H9 (cell line): ENCODE data around the gene PHACTR1. TPM values are rescaled to one million over a fixed set of nuclear protein-coding genes. Genes with fewer than 3 reads are reported as not detected.

Experiments
- DNase-seq: peaks from one replicate; pipeline ENCODE4 v3.0.0-alpha.2; 2017
- H2AFZ ChIP-seq: one replicate; pipeline ENCODE4 v1.6.1; 2013; ENCODE audit warnings: mild to moderate bottlenecking, low read length, control low read depth, moderate library complexity
- H2AK5ac ChIP-seq: 2 replicates; pipeline ENCODE4 v1.6.1; 2013; ENCODE audit warnings: low read length, control low read depth, mixed read lengths; ENCODE audit not compliant: insufficient read length
- H2BK120ac ChIP-seq: one replicate; pipeline ENCODE4 v1.6.1; 2013; ENCODE audit warnings: low read depth, mild to moderate bottlenecking, low read length, control low read depth, inconsistent platforms; ENCODE audit not compliant: poor library complexity, severe bottlenecking
- H2BK12ac ChIP-seq: 2 replicates; pipeline ENCODE4 v1.6.1; 2013; ENCODE audit warnings: low read length, control low read depth, mixed read lengths, low read depth; ENCODE audit not compliant: insufficient read length
- H2BK15ac ChIP-seq: 2 replicates; pipeline ENCODE4 v1.6.1; 2013; ENCODE audit warnings: low read depth, low read length, control low read depth
- H2BK20ac ChIP-seq: one replicate; pipeline ENCODE4 v1.6.1; 2013; ENCODE audit warnings: low read depth, mild to moderate bottlenecking, low read length, control low read depth, inconsistent platforms; ENCODE audit not compliant: poor library complexity, severe bottlenecking
- H2BK5ac ChIP-seq: 2 replicates; pipeline ENCODE4 v1.6.1; 2013; ENCODE audit warnings: low read length, control low read depth, mixed read lengths; ENCODE audit not compliant: insufficient read length
- H3K14ac ChIP-seq: 2 replicates; pipeline ENCODE4 v1.6.1; 2013; ENCODE audit warnings: low read length, control low read depth; ENCODE audit not compliant: insufficient read depth
- H3K18ac ChIP-seq: 2 replicates; pipeline ENCODE4 v1.6.1; 2013; ENCODE audit warnings: low read depth, mild to moderate bottlenecking, mixed read lengths, low read length, control low read depth; ENCODE audit not compliant: insufficient read length
- H3K23ac ChIP-seq: 2 replicates; pipeline ENCODE4 v1.6.1; 2013; ENCODE audit warnings: low read length, control low read depth, mixed read lengths, low read depth; ENCODE audit not compliant: insufficient read length
- H3K23me2 ChIP-seq: 2 replicates; pipeline ENCODE4 v1.6.1; 2013; ENCODE audit warnings: low read depth, mild to moderate bottlenecking, mixed read lengths, low read length, control low read depth; ENCODE audit not compliant: insufficient read length, poor library complexity, severe bottlenecking
- H3K27ac ChIP-seq: 2 replicates; pipeline ENCODE4 v1.5.1; 2013; ENCODE audit warnings: low read length, control low read depth, mixed read lengths, low read depth; ENCODE audit not compliant: insufficient read length
- H3K27me3 ChIP-seq: 2 replicates; pipeline ENCODE4 v1.6.1; 2013; ENCODE audit warnings: low read length, control low read depth, inconsistent platforms; ENCODE audit not compliant: insufficient read depth
- H3K4ac ChIP-seq: 2 replicates; pipeline ENCODE4 v1.6.1; 2013; ENCODE audit warnings: low read depth, mild to moderate bottlenecking, control low read depth, inconsistent platforms, low read length, moderate library complexity
- H3K4me1 ChIP-seq: 2 replicates; pipeline ENCODE4 v1.6.1; 2013; ENCODE audit warnings: low read length, control low read depth, inconsistent platforms; ENCODE audit not compliant: insufficient read depth
- H3K4me2 ChIP-seq: 2 replicates; pipeline ENCODE4 v1.6.1; 2013; ENCODE audit warnings: low read length, control low read depth, mixed read lengths; ENCODE audit not compliant: insufficient read length, insufficient read depth
- H3K56ac ChIP-seq: 2 replicates; pipeline ENCODE4 v1.6.1; 2013; ENCODE audit warnings: low read depth, mild to moderate bottlenecking, mixed read lengths, low read length, control low read depth; ENCODE audit not compliant: insufficient read length
- H3K79me1 ChIP-seq: 2 replicates; pipeline ENCODE4 v1.6.1; 2013; ENCODE audit warnings: low read depth, mild to moderate bottlenecking, moderate library complexity, low read length, control low read depth, inconsistent platforms; ENCODE audit not compliant: insufficient read depth, poor library complexity, severe bottlenecking
- H3K79me2 ChIP-seq: 2 replicates; pipeline ENCODE4 v1.6.1; 2013; ENCODE audit warnings: low read length, control low read depth, inconsistent platforms; ENCODE audit not compliant: insufficient read depth
- H3K9ac ChIP-seq: 2 replicates; pipeline ENCODE4 v1.6.1; 2013; ENCODE audit warnings: low read length, control low read depth, mixed read lengths; ENCODE audit not compliant: insufficient read length; ENCODE audit errors: extremely low read depth
- H3K9me3 ChIP-seq: one replicate; pipeline ENCODE4 v1.6.1; 2013; ENCODE audit warnings: low read depth, low read length, inconsistent platforms; ENCODE audit not compliant: control insufficient read depth
- H3T11ph ChIP-seq: one replicate; pipeline ENCODE4 v1.6.1; 2013; ENCODE audit warnings: mild to moderate bottlenecking, low read length, control low read depth, inconsistent platforms
- H4K20me1 ChIP-seq: one replicate; pipeline ENCODE4 v1.6.1; 2013; ENCODE audit not compliant: control insufficient read depth, insufficient read length, insufficient read depth
- H4K5ac ChIP-seq: 2 replicates; pipeline ENCODE4 v1.6.1; 2013; ENCODE audit warnings: low read depth, mild to moderate bottlenecking, mixed read lengths, low read length, control low read depth; ENCODE audit not compliant: insufficient read length
- H4K8ac ChIP-seq: replicated peaks from 2 replicates; pipeline ENCODE4 v1.6.1; 2013; ENCODE audit warnings: low read length, control low read depth, mixed read lengths, low read depth; ENCODE audit not compliant: insufficient read length
- H4K91ac ChIP-seq: 2 replicates; pipeline ENCODE4 v1.6.1; 2013; ENCODE audit warnings: low read depth, mild to moderate bottlenecking, moderate library complexity, mixed read lengths, low read length, control low read depth; ENCODE audit not compliant: insufficient read length
- H3K27ac Mint-ChIP-seq, 3 experiments: 2 replicates in 2 of 3; 3 replicates in 1 of 3; pipeline ENCODE4 v1.8.0; 2020 to 2021; ENCODE audit warnings: mixed read lengths in 3 of 3, mild to moderate bottlenecking in 1 of 3, moderate library complexity in 1 of 3
- H3K27me3 Mint-ChIP-seq: 2 replicates; pipeline ENCODE4 v1.8.0; 2021; ENCODE audit warnings: low read depth, mild to moderate bottlenecking, moderate library complexity, mixed read lengths
- H3K36me3 Mint-ChIP-seq, 3 experiments: 2 replicates in 2 of 3; 3 replicates in 1 of 3; pipeline ENCODE4 v1.8.0; 2020 to 2021; ENCODE audit warnings: low read depth in 3 of 3, mixed read lengths in 3 of 3; ENCODE audit not compliant: insufficient read depth in 1 of 3
- H3K4me1 Mint-ChIP-seq, 2 experiments: 2 replicates each; pipeline ENCODE4 v1.8.0; 2020; ENCODE audit warnings: mixed read lengths in 2 of 2
- H3K4me3 Mint-ChIP-seq, 2 experiments: 2 replicates in 1 of 2; 3 replicates in 1 of 2; pipeline ENCODE4 v1.8.0; 2020 to 2021; ENCODE audit warnings: mild to moderate bottlenecking in 2 of 2, mixed read lengths in 2 of 2, moderate library complexity in 1 of 2
- H3K9me3 Mint-ChIP-seq, 2 experiments: 2 replicates in 1 of 2; 3 replicates in 1 of 2; pipeline ENCODE4 v1.8.0; 2020; ENCODE audit warnings: mild to moderate bottlenecking in 2 of 2, mixed read lengths in 2 of 2, moderate library complexity in 1 of 2
- WGBS: extraction: QIAGEN DNeasy Blood & Tissue Kit; methylation state at CpG from one replicate; pipeline ENCODE4 v1.1.7; 2013; ENCODE audit warnings: missing lambda C conversion rate, low lambda C conversion rate, mixed read lengths; ENCODE audit not compliant: insufficient read length; ENCODE audit errors: extremely low coverage; 5-methylcytosine and 5-hydroxymethylcytosine counted together
- total RNA-seq: library from RNA; stranded (reverse); gene quantifications from 2 replicates; pipeline ENCODE4 v1.2.1, GENCODE V29; 2021
- TF ChIP-seq, protein P1 (sequence below): fragments of 200-600 bp; sonication (generic); conservative IDR thresholded peaks from 3 replicates; pipeline ENCODE4 v1.8.0; 2021; ENCODE audit warnings: antibody characterized with exemption, mild to moderate bottlenecking

PHACTR1 gene
- total RNA-seq, 1 experiment from 2014 or later: 15.9 TPM

DNA sequence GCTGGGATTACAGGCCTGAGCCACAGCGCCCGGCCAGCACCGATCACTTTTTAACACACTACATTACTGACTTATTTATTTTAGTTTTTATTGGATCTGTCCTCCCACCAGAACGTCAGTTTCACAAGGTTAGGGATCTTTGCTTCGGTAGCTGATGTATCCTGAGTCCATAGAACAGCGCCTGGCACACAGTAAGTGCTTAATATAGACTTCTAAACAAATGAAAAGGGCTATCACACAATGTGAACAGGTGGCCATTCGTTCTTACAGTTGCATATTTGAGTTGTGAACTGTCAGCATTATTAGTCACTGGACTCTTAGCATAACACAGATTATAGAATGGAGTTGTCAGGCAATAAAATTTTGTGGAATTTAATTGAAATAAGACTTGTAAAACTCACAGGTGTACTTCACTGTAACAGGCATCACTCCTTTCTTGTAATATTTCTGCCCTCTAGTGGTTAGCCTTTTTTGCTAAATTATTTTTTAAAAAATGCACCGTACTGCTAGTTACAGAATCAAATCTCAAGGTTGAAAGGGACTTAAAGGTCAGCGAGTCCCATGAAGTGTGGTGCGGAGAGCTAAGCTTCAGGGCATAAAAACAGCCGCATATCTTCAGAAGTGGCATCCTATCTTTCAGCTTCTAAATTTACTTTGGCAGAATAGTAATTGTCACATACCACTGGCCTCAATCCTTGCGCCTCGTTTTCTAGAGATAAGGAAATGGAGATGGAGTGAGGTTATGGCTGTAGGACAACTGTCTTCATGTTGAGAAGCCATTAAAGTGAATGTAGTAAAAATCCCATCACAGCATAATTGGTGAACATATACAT is 615.2 kb downstream of the PHACTR1 start:
- H2BK5ac ChIP-seq: no peak overlapping the region
- DNase-seq: no peak
- no peaks in the 10 kb centered on the region for H3K27me3 ChIP-seq
- no peak overlapping the region for H2BK12ac ChIP-seq
- Mint-ChIP-seq H3K4me1 (peaks cover 18 to 20% of the 10 kb centered on the region in 2 experiments), H3K9me3 (no peaks in the 10 kb centered on the region), H3K36me3 (no peaks in the 10 kb centered on the region; a peak in 2 of 7 replicates), H3K4me3 (no peak overlapping the region), H3K27ac (no peak overlapping the region), H3K27me3 (no peaks in the 10 kb centered on the region)
- H4K8ac ChIP-seq: no peak overlapping the region
- no peak overlapping the region for H3K23ac ChIP-seq
- no peak overlapping the region for H3T11ph ChIP-seq
- H2BK120ac ChIP-seq: no peak overlapping the region
- H3K79me2 ChIP-seq: no peaks in the 10 kb centered on the region
- H3K9me3 ChIP-seq: no peaks in the 10 kb centered on the region
- no peak overlapping the region for H3K9ac ChIP-seq
- no peak overlapping the region for H3K4ac ChIP-seq
- H3K14ac ChIP-seq: no peak overlapping the region
- no peak overlapping the region for H3K18ac ChIP-seq
- no peak overlapping the region for H4K5ac ChIP-seq
- H2BK15ac ChIP-seq: no peak overlapping the region
- H3K27ac ChIP-seq: no peak overlapping the region
- H3K4me1 ChIP-seq: peaks cover 3% of the 10 kb centered on the region
- no peak overlapping the region for H3K4me2 ChIP-seq
- H4K91ac ChIP-seq: no peak overlapping the region
- no peak overlapping the region for H2AFZ ChIP-seq
- H3K79me1 ChIP-seq: no peaks in the 10 kb centered on the region
- TF ChIP-seq, protein P1, sequence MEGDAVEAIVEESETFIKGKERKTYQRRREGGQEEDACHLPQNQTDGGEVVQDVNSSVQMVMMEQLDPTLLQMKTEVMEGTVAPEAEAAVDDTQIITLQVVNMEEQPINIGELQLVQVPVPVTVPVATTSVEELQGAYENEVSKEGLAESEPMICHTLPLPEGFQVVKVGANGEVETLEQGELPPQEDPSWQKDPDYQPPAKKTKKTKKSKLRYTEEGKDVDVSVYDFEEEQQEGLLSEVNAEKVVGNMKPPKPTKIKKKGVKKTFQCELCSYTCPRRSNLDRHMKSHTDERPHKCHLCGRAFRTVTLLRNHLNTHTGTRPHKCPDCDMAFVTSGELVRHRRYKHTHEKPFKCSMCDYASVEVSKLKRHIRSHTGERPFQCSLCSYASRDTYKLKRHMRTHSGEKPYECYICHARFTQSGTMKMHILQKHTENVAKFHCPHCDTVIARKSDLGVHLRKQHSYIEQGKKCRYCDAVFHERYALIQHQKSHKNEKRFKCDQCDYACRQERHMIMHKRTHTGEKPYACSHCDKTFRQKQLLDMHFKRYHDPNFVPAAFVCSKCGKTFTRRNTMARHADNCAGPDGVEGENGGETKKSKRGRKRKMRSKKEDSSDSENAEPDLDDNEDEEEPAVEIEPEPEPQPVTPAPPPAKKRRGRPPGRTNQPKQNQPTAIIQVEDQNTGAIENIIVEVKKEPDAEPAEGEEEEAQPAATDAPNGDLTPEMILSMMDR: peak; percentile 65
- H3K23me2 ChIP-seq: peaks cover 9% of the 10 kb centered on the region
- H4K20me1 ChIP-seq: no peaks in the 10 kb centered on the region
- H2AK5ac ChIP-seq: no peak overlapping the region
- no peak overlapping the region for H3K56ac ChIP-seq
- WGBS: no CpG with 5 or more reads among the region's 13 CpGs
- H2BK20ac ChIP-seq: no peak overlapping the region
